Activated CD4-positive, alpha-beta T cell treated with anti-CD3 and anti-CD28 coated beads, Interleukin-2, amount 10 ng/mL, durations not matched to agents 7 days and 5 days (primary cell): Measurements from ENCODE around the gene RABL6. TPM values are rescaled to one million over a fixed set of nuclear protein-coding genes. Genes with fewer than 3 reads are reported as not detected.
A peak's percentile ranks its signal among the peaks of the same experiment; 100 is the strongest.
"Not testable (repeated sequence)": the region's sequence is repeated elsewhere in the genome, so short reads cannot be mapped to it uniquely, and the experiment has no call there.

ENCODE experiments used
- CTCF ChIA-PET: fragments of 350-600 bp; sonication (Branson Sonifier 250); formaldehyde crosslinking; loops from one replicate; lab custom pipeline; 2021; ENCODE audit warnings: antibody characterized with exemption; lab: Charles Lee
- POLR2A ChIA-PET: fragments of 350-600 bp; sonication (Branson Sonifier 250); formaldehyde crosslinking; loops from one replicate; lab custom pipeline; 2021; ENCODE audit warnings: antibody characterized with exemption; lab: Charles Lee
- DNase-seq: peaks from one replicate; pipeline ENCODE4 v3.0.0-alpha.2; 2020
- H3K27ac Mint-ChIP-seq: one replicate; pipeline ENCODE4 v1.8.0; 2021; ENCODE audit warnings: mild to moderate bottlenecking, moderate library complexity, mixed read lengths
- H3K27me3 Mint-ChIP-seq: one replicate; pipeline ENCODE4 v1.8.0; 2021; ENCODE audit warnings: mixed read lengths
- H3K36me3 Mint-ChIP-seq: one replicate; pipeline ENCODE4 v1.8.0; 2021; ENCODE audit warnings: low read depth, mixed read lengths
- H3K4me1 Mint-ChIP-seq: one replicate; pipeline ENCODE4 v1.8.0; 2021; ENCODE audit warnings: mixed read lengths
- H3K4me3 Mint-ChIP-seq: one replicate; pipeline ENCODE4 v1.8.0; 2021; ENCODE audit warnings: mild to moderate bottlenecking, moderate library complexity, mixed read lengths
- H3K9me3 Mint-ChIP-seq: one replicate; pipeline ENCODE4 v1.8.0; 2021; ENCODE audit warnings: mixed read lengths
- total RNA-seq, 2 experiments: library from RNA; stranded (reverse); gene quantifications; one replicate each; pipeline ENCODE4 v1.2.3, GENCODE V29; 2021

RABL6 gene
- total RNA-seq, 2 experiments from 2014 or later: 95.5 to 109 TPM

DNA sequence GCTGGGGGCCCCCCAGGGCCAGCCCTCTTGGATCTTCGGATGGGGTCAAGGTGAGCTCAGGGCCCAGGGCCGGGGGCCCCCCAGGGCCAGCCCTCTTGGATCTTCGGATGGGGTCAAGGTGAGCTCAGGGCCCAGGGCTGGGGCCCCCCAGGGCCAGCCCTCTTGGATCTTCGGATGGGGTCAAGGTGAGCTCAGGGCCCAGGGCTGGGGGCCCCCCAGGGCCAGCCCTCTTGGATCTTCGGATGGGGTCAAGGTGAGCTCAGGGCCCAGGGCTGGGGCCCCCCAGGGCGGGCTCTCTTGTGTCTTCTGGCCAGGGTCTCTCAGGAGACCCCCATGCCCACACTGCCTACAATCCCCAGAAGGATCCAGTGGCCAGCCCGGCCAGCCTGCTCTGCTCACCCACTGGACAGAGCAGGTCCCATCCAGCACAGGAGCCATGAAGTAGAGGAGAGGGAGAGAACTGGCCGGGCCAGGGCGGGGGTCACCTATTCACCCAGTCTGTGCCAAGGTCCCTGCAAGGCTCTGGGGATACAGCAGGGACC is 4.7 kb upstream of the RABL6 start:
- POLR2A ChIA-PET, H3K4me3 Mint-ChIP-seq, DNase-seq, H3K9me3 Mint-ChIP-seq, H3K27ac Mint-ChIP-seq, H3K27me3 Mint-ChIP-seq, H3K36me3 Mint-ChIP-seq: not testable (repeated sequence)
- CTCF ChIA-PET: interaction anchor here (1.0 to 1.1 kb wide), 2 partner anchors 10 to 98 kb away, joined by 3 read pairs; no protein-coding TSS in a partner anchor
- H3K4me1 Mint-ChIP-seq: peaks cover 27% of the 10 kb centered on the region

DNA sequence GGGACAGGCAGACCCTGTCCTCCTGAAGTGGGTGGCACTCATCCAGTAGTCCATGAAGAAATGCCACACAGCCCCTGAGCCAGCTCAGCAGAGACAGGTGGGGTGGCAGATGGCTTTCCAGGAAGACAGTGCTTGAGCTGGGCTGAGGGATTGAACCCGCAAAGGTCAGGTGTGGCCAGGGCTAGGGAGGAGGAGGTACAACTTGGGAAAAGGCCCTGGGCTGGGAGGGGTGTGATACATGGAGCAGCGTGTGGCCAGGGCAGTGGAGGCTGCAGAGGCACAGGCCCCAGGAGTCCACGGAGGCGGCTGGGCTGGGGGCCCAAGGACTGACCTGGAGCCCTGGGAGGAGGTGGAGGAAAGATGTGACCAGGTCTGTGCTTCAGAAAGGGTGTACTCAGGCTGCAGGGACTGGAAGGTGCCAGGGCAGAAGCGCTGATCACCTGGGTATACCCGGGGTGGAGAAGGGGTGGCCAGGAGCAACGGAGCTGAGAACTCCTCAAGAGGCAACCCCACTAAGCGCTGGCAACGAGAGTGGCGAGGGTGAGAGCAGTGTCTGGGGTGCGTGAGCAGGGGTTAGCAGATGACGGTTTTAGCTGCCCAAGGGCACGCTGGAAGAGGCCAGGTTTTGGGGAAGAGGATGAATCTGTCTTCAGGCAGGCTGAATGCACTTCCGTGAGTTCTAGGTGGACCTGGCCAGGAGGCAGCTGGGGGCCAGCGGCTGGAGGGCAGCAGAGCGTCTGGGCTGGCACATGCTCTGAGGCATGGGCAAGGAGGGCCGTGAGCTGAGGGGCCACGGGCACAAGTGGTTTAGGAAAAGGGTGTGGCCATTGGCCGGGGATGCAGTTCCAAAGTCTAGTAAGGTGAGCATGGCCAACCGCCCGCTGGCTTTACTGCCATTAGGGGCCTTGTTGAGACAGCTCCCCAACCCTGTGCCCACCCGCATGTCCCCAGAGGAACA is 3.9 kb upstream of the RABL6 start:
- POLR2A ChIA-PET: no interaction called here
- CTCF ChIA-PET: interaction anchor here (1.4 to 4.6 kb wide), 2 partner anchors 11 to 39 kb away, joined by 4 to 23 read pairs; partner anchors contain the start of gene AJM1
- DNase-seq: no peak

DNA sequence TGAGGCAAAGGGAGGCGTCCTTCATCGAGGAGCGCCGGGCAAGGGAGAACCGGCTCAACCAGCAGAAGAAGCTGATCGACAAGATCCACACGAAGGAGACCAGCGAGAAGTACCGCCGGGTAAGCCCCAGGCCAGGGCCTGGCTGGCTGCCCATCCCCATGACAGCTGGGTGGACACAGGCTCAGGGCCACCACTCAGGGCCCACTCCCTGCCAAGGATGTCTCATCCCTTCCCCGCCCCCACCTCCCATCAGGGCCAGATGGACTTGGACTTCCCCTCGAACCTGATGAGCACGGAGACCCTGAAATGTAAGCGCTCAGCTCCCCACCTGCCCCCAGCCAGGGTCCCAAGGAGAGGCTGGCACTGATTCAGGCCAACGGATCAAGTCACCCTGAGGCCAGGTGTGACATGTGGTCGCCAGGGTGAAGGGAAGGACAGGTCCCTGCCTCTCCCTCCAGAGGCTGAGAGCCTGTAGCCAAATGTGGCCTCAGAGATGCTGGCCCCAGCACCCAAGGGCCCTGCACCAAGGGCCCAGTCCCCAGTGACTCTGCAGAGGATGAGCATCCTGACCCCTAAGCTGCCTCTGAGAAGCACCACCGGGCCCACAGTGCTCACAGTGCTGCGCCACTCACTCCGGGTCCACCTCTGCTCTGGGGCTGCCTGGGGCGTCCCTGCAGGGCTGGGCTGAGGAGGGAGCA is 3.1 kb upstream of the RABL6 start:
- DNase-seq: no peak
- ChIA-PET POLR2A (no interaction called here), CTCF (interaction anchor here (1.4 to 4.6 kb wide), 4 partner anchors 12 to 230 kb away, joined by 4 to 23 read pairs (median 7); partner anchors contain the start of gene AJM1)
- no peaks in the 10 kb centered on the region for H3K9me3 Mint-ChIP-seq
- H3K4me3 Mint-ChIP-seq: no peak overlapping the region
- peaks cover 4% of the 10 kb centered on the region for H3K27me3 Mint-ChIP-seq
- peaks cover 37% of the 10 kb centered on the region for H3K4me1 Mint-ChIP-seq
- H3K27ac Mint-ChIP-seq: no peak overlapping the region
- peaks cover 3% of the 10 kb centered on the region for H3K36me3 Mint-ChIP-seq

More for the DNA sequence above, 3.9 kb upstream of the RABL6 start:
- peaks cover 29% of the 10 kb centered on the region for H3K4me1 Mint-ChIP-seq
- no peak overlapping the region for H3K4me3 Mint-ChIP-seq
- H3K9me3 Mint-ChIP-seq: no peaks in the 10 kb centered on the region
- peaks cover 4% of the 10 kb centered on the region for H3K27me3 Mint-ChIP-seq
- H3K27ac Mint-ChIP-seq: no peak overlapping the region
- no peaks in the 10 kb centered on the region for H3K36me3 Mint-ChIP-seq

DNA sequence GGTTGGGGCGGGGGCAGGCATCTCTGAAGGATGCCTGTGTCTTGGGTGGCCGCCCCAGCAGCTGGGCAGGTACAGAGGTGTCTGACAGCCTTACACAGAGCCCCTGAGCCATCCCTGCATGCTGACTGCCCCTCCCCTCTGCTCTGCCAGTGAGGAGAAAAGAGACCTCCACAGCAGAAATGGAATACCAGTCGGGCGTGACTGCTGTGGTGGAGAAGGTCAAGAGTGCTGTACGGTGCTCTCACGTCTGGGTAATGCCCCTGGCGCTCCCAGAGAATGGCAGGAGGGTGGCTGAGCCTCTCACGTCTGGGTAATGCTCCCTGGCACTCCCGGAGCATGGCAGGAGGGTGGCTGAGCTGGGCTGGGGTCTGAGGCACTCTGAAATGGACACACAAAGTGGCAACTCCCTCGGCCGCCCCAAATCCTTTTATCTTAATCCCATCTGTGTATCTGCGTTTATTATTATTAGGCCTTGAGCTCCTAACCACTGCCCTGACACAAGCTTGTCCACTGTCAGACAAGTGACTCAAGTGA is 2.5 kb upstream of the RABL6 start:
- ChIA-PET POLR2A (no interaction called here), CTCF (interaction anchor here (0.8 to 4.6 kb wide), 5 partner anchors 10 to 230 kb away, joined by 3 to 23 read pairs (median 5); partner anchors contain the start of gene AJM1)
- no peak overlapping the region for H3K4me3 Mint-ChIP-seq
- peaks cover 41% of the 10 kb centered on the region for H3K4me1 Mint-ChIP-seq
- DNase-seq: no peak
- H3K27me3 Mint-ChIP-seq: peaks cover 4% of the 10 kb centered on the region
- peak overlapping the region; percentile 1 for H3K27ac Mint-ChIP-seq
- H3K36me3 Mint-ChIP-seq: peaks cover 9% of the 10 kb centered on the region
- H3K9me3 Mint-ChIP-seq: no peaks in the 10 kb centered on the region

DNA sequence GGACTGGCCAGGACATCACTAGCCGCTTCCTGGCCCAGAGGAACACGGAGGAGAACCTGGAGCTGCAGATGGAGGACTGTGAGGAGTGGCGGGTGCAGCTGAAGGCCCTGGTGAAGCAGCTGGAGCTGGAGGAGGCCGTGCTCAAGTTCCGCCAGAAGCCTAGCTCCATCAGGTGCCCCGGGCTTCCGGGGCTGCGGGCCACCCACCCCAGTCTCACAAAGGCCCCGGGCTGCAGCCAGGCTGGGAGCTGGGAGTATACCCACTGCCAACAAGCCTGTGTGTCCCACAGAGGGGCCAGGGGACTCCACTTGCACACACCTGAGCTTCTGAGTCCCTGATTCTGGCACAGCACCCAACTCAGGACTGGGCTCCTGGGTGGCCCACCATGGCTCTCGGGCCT is 1.7 kb upstream of the RABL6 start:
- POLR2A ChIA-PET: no interaction called here
- H3K9me3 Mint-ChIP-seq: no peaks in the 10 kb centered on the region
- H3K27me3 Mint-ChIP-seq: no peaks in the 10 kb centered on the region
- H3K4me1 Mint-ChIP-seq: peaks cover 39% of the 10 kb centered on the region
- CTCF ChIA-PET: interaction anchor here (0.7 to 4.6 kb wide), 8 partner anchors 9 to 229 kb away, joined by 3 to 23 read pairs (median 6); partner anchors contain the start of genes AJM1 and TMEM141
- H3K36me3 Mint-ChIP-seq: peaks cover 13% of the 10 kb centered on the region
- DNase-seq: no peak
- H3K27ac Mint-ChIP-seq: peak overlapping the region; percentile 5
- peak overlapping the region; percentile 84 for H3K4me3 Mint-ChIP-seq

DNA sequence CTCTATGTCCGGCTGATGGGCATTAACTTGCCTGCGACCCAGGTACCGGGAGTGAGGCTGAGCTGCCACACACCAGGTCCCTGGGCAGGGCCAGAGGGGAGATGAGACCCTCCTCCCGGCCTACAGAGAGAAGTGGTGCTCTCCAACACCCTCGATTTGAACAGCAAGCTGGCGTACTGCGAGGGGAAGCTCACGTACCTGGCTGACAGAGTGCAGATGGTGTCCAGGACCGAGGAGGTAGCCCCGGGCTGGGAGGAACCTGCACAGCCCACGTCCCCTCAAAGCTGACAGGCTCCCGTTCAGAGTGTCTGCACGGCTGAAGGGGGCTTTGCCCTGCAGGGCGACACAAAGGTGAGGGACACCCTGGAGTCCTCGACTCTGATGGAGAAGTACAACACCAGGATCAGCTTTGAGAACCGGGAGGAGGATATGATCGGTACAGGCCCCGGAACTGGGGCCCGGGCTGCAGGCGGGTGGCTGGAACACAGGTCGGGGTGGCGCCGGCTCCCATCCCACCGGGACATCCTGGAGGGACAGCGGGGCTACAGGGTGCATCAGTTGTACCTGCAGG is 1.0 kb upstream of the RABL6 start:
- ChIA-PET CTCF (interaction anchor here (1.0 to 4.6 kb wide), 10 partner anchors 11 to 228 kb away, joined by 3 to 23 read pairs (median 6); partner anchors contain the start of genes AJM1 and C8G), POLR2A (no interaction called here)
- Mint-ChIP-seq H3K4me1 (peaks cover 36% of the 10 kb centered on the region), H3K27ac (peak overlapping the region; percentile 76), H3K36me3 (peaks cover 13% of the 10 kb centered on the region), H3K27me3 (no peaks in the 10 kb centered on the region), H3K4me3 (peak overlapping the region; percentile 84), H3K9me3 (no peaks in the 10 kb centered on the region)
- DNase-seq: no peak

DNA sequence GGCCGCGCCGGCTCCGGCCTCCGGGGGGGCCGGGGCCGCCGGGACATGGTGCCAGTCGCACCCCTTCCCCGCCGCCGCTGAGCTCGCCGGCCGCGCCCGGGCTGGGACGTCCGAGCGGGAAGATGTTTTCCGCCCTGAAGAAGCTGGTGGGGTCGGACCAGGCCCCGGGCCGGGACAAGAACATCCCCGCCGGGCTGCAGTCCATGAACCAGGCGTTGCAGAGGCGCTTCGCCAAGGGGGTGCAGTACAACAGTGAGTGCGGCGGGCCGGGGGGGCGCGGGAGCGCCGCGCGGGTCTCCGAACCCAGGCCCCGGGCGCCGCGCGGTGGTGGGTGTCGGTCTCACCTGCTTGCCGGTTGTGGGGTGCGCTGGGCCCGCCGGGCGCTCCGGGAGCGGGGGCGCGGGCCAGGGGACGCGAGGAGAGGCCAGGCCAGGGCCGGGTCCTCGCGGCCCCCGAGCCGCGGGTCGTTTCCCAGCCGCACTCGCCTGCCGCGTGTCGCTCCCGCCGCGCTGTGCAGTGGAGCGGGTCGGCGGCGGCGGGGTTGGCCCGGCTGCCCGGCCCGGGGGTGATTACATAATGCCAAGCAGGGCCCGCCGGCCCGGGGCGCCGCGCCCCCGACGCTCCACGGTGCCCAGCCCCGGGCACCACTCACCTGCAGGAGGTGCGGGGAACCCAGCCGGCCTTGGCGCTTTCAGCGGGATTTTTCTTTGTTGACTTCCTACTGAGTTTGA is 492 bp downstream of the RABL6 start:
- ChIA-PET CTCF (interaction anchor here (0.7 to 4.6 kb wide), 11 partner anchors 9 to 428 kb away, joined by 3 to 23 read pairs (median 4); partner anchors contain the start of genes AJM1 and C8G), POLR2A (no interaction called here)
- peak overlapping the region; percentile 79 for H3K27ac Mint-ChIP-seq
- peak; percentile 49 for DNase-seq
- H3K36me3 Mint-ChIP-seq: peaks cover 26% of the 10 kb centered on the region
- H3K27me3 Mint-ChIP-seq: no peaks in the 10 kb centered on the region
- H3K4me3 Mint-ChIP-seq: peak overlapping the region; percentile 84
- H3K4me1 Mint-ChIP-seq: peaks cover 45% of the 10 kb centered on the region
- H3K9me3 Mint-ChIP-seq: no peaks in the 10 kb centered on the region

DNA sequence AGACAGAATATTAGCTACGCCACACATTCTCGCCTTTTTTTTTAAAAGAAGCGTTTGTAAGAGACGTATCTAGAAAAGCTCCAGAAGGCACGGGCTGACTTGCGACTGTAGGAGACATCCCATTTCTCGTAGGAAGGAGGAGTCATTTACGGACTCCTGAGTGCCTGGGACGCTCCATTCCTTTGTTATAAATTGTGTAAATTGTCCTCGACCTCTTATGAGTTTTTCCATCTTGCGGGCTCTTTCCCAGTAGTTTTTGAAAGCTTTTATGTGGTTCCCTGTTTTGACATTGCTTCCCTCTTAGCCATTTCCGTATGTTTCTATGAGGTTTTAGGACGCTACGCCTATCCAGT is 1.0 kb downstream of the RABL6 start:
- H3K27ac Mint-ChIP-seq: peak overlapping the region; percentile 79
- POLR2A ChIA-PET: no interaction called here

DNA sequence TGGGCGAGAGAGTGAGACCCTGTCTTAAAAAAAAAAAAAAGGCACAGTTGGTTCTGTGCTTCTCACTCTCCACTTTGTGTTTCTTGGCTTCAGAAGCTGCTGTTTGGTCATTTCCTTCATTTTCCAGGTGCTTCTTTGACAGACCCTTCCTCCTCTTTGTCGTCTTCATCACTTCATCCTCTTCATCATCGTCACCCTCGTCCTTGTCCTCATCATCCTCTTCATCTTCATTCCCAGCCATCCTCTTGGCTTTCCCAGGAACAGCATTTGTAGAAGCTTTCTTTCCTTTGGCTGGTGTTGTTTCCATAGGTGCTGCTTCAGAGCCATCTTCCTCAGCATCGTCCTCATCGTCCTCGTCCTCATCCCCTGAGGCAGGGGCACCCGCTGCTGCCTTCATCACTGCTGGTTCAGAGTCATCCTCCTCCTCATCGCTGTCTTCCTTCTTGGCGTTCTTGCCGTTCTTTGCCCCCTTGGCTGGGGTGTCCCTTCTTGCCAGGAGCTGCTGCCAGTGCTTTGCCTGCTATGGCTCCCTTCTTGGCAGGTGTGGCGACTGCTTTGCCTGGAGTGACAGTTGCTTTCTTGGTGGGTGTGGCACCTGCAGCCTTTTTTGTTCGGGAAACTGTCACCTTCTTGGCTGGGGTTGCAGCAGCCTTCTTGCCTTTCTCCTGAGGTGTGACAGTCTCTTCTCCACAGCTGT is 7.1 kb downstream of the RABL6 start:
- CTCF ChIA-PET: interaction anchor here (0.6 to 2.3 kb wide), 4 partner anchors 9 to 281 kb away, joined by 3 to 10 read pairs (median 4); partner anchors contain the start of gene AJM1
- no peaks in the 10 kb centered on the region for H3K9me3 Mint-ChIP-seq
- H3K4me1 Mint-ChIP-seq: peaks cover 45% of the 10 kb centered on the region
- no peak overlapping the region for H3K4me3 Mint-ChIP-seq
- DNase-seq: no peak
- POLR2A ChIA-PET: no interaction called here
- no peaks in the 10 kb centered on the region for H3K27me3 Mint-ChIP-seq
- no peak overlapping the region for H3K27ac Mint-ChIP-seq
- H3K36me3 Mint-ChIP-seq: peaks cover 41% of the 10 kb centered on the region

More for the DNA sequence above, 1.0 kb downstream of the RABL6 start:
- Mint-ChIP-seq H3K9me3 (no peaks in the 10 kb centered on the region), H3K36me3 (peaks cover 29% of the 10 kb centered on the region), H3K4me1 (peaks cover 50% of the 10 kb centered on the region), H3K4me3 (peak overlapping the region; percentile 84), H3K27me3 (no peaks in the 10 kb centered on the region)
- DNase-seq: no peak
- CTCF ChIA-PET: interaction anchor here (0.8 to 1.7 kb wide), 3 partner anchors 10 to 222 kb away, joined by 3 to 4 read pairs (median 3); no protein-coding TSS in a partner anchor

DNA sequence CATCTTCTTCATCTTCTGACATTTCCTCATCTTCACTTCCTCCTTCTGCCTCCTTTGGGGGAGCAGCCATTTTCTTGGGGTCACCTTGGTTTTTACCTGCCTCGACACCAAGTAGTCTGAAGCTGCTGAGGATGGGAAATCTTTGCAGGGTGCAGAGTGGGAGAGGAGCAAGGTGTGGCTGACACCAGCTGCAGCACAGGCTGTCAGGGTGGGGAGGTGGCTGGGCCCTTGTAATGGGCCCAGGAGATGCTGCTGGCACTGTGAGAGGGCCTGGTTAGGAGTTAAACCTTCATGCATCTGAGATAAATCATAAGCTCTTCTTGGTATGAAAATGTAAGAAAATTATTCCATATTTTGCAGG is 7.7 kb downstream of the RABL6 start:
- Mint-ChIP-seq H3K27me3 (no peaks in the 10 kb centered on the region), H3K4me3 (no peak overlapping the region), H3K27ac (peak overlapping the region; percentile 25), H3K4me1 (peaks cover 41% of the 10 kb centered on the region), H3K9me3 (no peaks in the 10 kb centered on the region), H3K36me3 (peaks cover 37% of the 10 kb centered on the region)
- no peak for DNase-seq
- ChIA-PET POLR2A (no interaction called here), CTCF (interaction anchor here (0.7 to 2.3 kb wide), 4 partner anchors 10 to 280 kb away, joined by 3 to 10 read pairs (median 3); partner anchors contain the start of genes ABCA2 and AJM1)
